ENCODE data around the gene RAB5B.
A peak's percentile ranks its signal among the peaks of the same experiment; 100 is the strongest.

RAB5B gene

DNA sequence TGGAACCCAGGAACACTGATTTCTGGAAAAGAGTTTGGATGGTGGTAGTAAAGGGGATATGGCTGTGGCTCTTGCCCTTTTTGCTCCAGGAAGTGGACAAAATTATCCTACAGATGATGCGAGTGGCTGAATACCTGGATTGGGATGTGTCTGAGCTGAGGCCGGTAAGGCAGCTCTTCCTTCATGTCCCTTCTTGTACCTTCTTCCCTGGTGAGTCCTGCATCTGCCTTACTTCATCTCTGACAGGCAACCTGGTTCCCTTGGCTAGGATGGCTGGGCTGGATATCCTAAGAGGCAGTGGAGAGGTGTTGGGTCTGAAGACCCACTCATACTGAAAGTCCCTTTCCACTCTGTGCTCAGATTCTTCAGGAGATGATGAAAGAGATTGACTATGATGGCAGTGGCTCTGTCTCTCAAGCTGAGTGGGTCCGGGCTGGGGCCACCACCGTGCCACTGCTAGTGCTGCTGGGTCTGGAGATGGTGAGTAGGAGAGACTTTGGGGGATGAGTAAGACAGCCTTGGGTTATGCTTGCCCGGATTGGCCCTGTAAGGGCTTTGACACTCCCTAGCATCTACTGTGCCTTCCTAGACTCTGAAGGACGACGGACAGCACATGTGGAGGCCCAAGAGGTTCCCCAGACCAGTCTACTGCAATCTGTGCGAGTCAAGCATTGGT, 34.9 kb upstream of the RAB5B start:
- no peaks in the 10 kb centered on the region for H3K36me3 ChIP-seq
- DNase-seq = no peak
- H3K27ac ChIP-seq = no peak overlapping the region
- TF ChIP-seq, protein P1, sequence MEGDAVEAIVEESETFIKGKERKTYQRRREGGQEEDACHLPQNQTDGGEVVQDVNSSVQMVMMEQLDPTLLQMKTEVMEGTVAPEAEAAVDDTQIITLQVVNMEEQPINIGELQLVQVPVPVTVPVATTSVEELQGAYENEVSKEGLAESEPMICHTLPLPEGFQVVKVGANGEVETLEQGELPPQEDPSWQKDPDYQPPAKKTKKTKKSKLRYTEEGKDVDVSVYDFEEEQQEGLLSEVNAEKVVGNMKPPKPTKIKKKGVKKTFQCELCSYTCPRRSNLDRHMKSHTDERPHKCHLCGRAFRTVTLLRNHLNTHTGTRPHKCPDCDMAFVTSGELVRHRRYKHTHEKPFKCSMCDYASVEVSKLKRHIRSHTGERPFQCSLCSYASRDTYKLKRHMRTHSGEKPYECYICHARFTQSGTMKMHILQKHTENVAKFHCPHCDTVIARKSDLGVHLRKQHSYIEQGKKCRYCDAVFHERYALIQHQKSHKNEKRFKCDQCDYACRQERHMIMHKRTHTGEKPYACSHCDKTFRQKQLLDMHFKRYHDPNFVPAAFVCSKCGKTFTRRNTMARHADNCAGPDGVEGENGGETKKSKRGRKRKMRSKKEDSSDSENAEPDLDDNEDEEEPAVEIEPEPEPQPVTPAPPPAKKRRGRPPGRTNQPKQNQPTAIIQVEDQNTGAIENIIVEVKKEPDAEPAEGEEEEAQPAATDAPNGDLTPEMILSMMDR (IDR thresholded peaks at IDR 0.05; ENCODE audit: low read depth, low read length) = no peak
- no peaks in the 10 kb centered on the region for H3K9me3 ChIP-seq (ENCODE audit: severe bottlenecking)
- H3K4me3 ChIP-seq (ENCODE audit: low read depth, low read length) = no peak overlapping the region
- no peaks in the 10 kb centered on the region for H3K27me3 ChIP-seq (ENCODE audit: insufficient read depth, low read depth, severe bottlenecking)

DNA sequence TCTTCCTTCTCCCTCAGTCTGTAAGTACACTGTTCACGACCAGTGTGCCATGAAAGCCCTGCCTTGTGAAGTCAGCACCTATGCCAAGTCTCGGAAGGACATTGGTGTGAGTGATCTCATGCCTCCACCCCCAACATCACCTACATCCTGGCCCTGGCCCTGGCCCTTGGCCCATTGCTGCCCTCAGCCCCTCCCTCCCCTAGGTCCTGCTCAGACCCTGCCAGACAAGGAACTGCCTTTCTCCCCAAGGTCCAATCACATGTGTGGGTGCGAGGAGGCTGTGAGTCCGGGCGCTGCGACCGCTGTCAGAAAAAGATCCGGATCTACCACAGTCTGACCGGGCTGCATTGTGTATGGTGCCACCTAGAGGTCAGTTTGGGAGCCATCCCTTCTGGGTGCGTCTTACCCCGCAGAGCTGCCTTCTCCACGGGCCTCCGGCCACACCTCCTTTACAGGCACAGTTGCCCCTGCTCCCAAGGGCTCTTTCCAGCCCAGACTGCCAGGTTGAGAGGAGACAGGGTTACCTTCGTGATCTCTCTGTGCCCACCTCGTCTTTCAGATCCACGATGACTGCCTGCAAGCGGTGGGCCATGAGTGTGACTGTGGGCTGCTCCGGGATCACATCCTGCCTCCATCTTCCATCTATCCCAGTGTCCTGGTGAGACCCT, 33.7 kb upstream of the RAB5B start:
- Histone ChIP-seq H3K9me3 (ENCODE audit: severe bottlenecking) (no peaks in the 10 kb centered on the region), H3K27ac (no peak overlapping the region), H3K4me3 (ENCODE audit: low read depth, low read length) (no peak overlapping the region), H3K27me3 (ENCODE audit: insufficient read depth, low read depth, severe bottlenecking) (no peaks in the 10 kb centered on the region), H3K36me3 (no peaks in the 10 kb centered on the region)
- TF ChIP-seq, protein P1 (IDR thresholded peaks at IDR 0.05; ENCODE audit: low read depth, low read length) = peak; percentile 97
- peak; percentile 90 for DNase-seq

DNA sequence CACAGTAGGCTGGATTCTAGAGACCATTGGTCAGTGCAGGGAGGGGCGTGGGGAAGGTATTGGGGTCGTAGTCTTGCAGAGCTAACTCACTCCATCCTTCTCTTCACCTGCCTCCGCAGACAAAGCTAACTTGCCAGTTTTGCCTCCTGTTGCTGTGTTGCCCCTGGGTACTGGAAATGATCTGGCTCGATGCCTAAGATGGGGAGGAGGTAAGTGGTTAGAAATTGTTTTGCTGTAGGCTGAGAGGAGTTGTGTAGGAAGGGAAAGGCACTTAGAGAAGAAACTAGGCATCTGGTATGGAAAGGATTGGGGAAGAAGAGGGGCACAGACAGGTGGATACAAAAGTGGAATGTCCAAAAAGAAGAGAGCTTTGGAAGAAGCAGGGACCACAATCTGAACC, 31.8 kb upstream of the RAB5B start:
- Histone ChIP-seq H3K36me3 (no peaks in the 10 kb centered on the region), H3K4me3 (ENCODE audit: low read depth, low read length) (no peak overlapping the region), H3K9me3 (ENCODE audit: severe bottlenecking) (no peaks in the 10 kb centered on the region), H3K27me3 (ENCODE audit: insufficient read depth, low read depth, severe bottlenecking) (no peaks in the 10 kb centered on the region), H3K27ac (no peak overlapping the region)
- TF ChIP-seq, protein P1 (IDR thresholded peaks at IDR 0.05; ENCODE audit: low read depth, low read length) = no peak
- no peak for DNase-seq

DNA sequence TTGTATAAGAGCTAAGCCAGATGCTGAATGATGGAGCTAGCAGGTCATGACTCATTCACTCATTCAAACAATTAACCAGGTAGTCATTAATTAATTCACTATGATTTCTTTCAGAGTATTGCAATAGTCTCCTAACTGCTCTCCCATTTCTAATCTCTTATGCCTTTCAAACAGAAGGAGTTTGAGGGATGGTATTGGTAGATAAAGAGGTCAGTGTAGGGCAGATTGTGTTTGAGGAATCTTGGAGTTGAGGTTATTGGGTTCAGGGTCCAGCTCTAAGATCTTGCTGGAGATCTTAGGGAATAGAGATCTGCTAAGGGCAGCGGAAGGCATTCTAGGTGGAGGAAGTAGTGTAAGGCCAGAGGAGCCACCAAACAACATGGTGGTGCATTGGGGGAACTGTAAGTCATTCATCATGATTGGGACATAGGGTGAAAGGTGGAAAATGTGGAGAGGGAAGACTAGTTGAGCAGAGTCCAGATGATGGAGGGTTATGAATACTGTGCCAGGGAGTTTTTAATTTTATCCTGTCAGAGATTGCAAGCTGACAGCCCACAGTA, 31.2 kb upstream of the RAB5B start:
- H3K27ac ChIP-seq = no peak overlapping the region
- H3K4me3 ChIP-seq (ENCODE audit: low read depth, low read length) = no peak overlapping the region
- H3K27me3 ChIP-seq (ENCODE audit: insufficient read depth, low read depth, severe bottlenecking) = no peaks in the 10 kb centered on the region

DNA sequence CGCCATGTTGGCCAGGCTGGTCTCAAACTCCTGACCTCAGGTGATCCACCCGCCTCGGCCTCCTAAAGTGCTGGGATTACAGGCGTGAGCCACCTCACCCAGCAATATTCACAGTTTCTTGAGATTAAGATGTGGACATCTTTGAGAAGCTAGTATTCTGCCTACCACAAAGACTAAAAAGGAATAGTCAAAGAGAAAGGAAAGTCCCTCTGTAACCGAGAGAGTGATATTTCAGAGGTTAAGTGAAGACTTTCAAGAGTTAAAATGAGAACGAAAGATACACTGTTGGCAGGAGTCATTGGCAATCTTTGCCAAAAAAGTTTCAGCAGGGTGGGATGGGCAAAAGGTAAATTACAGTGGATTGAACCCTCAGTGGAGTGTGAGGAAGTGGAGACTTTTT, 27.3 kb upstream of the RAB5B start:
- TF ChIP-seq, protein P1 (IDR thresholded peaks at IDR 0.05; ENCODE audit: low read depth, low read length) = no peak
- DNase-seq = no peak
- no peaks in the 10 kb centered on the region for H3K36me3 ChIP-seq

More for the DNA sequence above, 31.2 kb upstream of the RAB5B start:
- DNase-seq = no peak
- Histone ChIP-seq H3K36me3 (no peaks in the 10 kb centered on the region), H3K9me3 (ENCODE audit: severe bottlenecking) (no peaks in the 10 kb centered on the region)
- TF ChIP-seq, protein P1 (IDR thresholded peaks at IDR 0.05; ENCODE audit: low read depth, low read length) = no peak

More for the DNA sequence above, 27.3 kb upstream of the RAB5B start:
- Histone ChIP-seq H3K27me3 (ENCODE audit: insufficient read depth, low read depth, severe bottlenecking) (no peaks in the 10 kb centered on the region), H3K9me3 (ENCODE audit: severe bottlenecking) (no peaks in the 10 kb centered on the region), H3K27ac (no peak overlapping the region), H3K4me3 (ENCODE audit: low read depth, low read length) (no peak overlapping the region)
